Stimulated activated CD4-positive, alpha-beta T cell treated with anti-CD3 and anti-CD28 coated beads, Interleukin-12 subunit alpha, Interleukin-12 subunit beta, amount 100 ng/mL, for 24 hours (primary cell): ENCODE data around the gene KLK2.

ENCODE experiments used
- DNase-seq, 2 experiments: peaks; one replicate each; pipeline ENCODE4 v3.0.0-alpha.2; 2020; ENCODE audit warnings: low read depth in 2 of 2

The KLK2 gene

GRCh38 chr19:50873056-50873455 lies at the start of gene KLK2:
Gene KLK2, plus strand, starts transcription at chr19:50873439. Its CDS starts 35 bp downstream, at chr19:50873474.
- no peak for DNase-seq

GRCh38 chr19:50826492-50827240 lies 46.6 kb upstream of the KLK2 start:
- no peak for DNase-seq

- DNase-seq: no peak
Observed at GRCh38 chr19:50827476-50827875, 45.8 kb upstream of the KLK2 start.

- no peak for DNase-seq
Observed at GRCh38 chr19:50829801-50830200, 43.4 kb upstream of the KLK2 start.

GRCh38 chr19:50830266-50831025 lies 42.8 kb upstream of the KLK2 start:
- no peak for DNase-seq

- no peak for DNase-seq
Observed at GRCh38 chr19:50831026-50831396, 42.2 kb upstream of the KLK2 start.

- DNase-seq: no peak
Observed at GRCh38 chr19:50832666-50833065, 40.6 kb upstream of the KLK2 start.

- no peak for DNase-seq
Observed at GRCh38 chr19:50833117-50833801, 40.0 kb upstream of the KLK2 start, which contains the start of gene KLK15. Gene KLK15, minus strand, starts transcription at chr19:50833574. Its CDS starts 2,082 bp downstream, at chr19:50831492.

GRCh38 chr19:50833802-50834167 lies 39.5 kb upstream of the KLK2 start:
- no peak for DNase-seq

- DNase-seq: no peak
Observed at GRCh38 chr19:50835103-50835784, 38.0 kb upstream of the KLK2 start.

- peak in 1 of 2 experiments; percentile 72 for DNase-seq
Observed at GRCh38 chr19:50835785-50836542, 37.3 kb upstream of the KLK2 start.

- no peak for DNase-seq
Observed at GRCh38 chr19:50836543-50837195, 36.6 kb upstream of the KLK2 start.

- no peak for DNase-seq
Observed at GRCh38 chr19:50837300-50837699, 35.9 kb upstream of the KLK2 start.

- no peak for DNase-seq
Observed at GRCh38 chr19:50838239-50838638, 35.0 kb upstream of the KLK2 start.

- DNase-seq: no peak
Observed at GRCh38 chr19:50839712-50840655, 33.3 kb upstream of the KLK2 start.

GRCh38 chr19:50842130-50842529 lies 31.1 kb upstream of the KLK2 start:
- DNase-seq: no peak

- no peak for DNase-seq
Observed at GRCh38 chr19:50843205-50843604, 30.0 kb upstream of the KLK2 start.

GRCh38 chr19:50843701-50844221 lies 29.5 kb upstream of the KLK2 start:
- DNase-seq: no peak

GRCh38 chr19:50844296-50844935 lies 28.8 kb upstream of the KLK2 start:
- no peak for DNase-seq
